Fibroblast of peridontal ligament (primary cell): ENCODE results near the gene TTLL4.
A peak's percentile ranks its signal among the peaks of the same experiment; 100 is the strongest.

Experiments used
- DNase-seq: peaks from one replicate; pipeline ENCODE4 v3.0.0-alpha.2; 2010; ENCODE audit errors: extremely low read depth

Gene TTLL4

GRCh38 chr2:218785103-218785502, 74.5 kb downstream of the TTLL4 start:
- DNase-seq, result no peak

GRCh38 chr2:218786133-218786532, 75.5 kb downstream of the TTLL4 start:
- DNase-seq, result no peak

GRCh38 chr2:218788529-218789255, 78.1 kb downstream of the TTLL4 start:
- DNase-seq, result peak; percentile 15

GRCh38 chr2:218792433-218792832, 81.8 kb downstream of the TTLL4 start:
- DNase-seq, result no peak

- DNase-seq, result no peak
These were observed 86.1 kb downstream of the TTLL4 start for GRCh38 chr2:218796691-218797090.

- DNase-seq, result no peak
These were observed 88.3 kb downstream of the TTLL4 start for GRCh38 chr2:218798767-218799504.

GRCh38 chr2:218799990-218800389, 89.4 kb downstream of the TTLL4 start:
- no peak for DNase-seq

- DNase-seq, result no peak
These were observed 91.9 kb downstream of the TTLL4 start for GRCh38 chr2:218802386-218802994.

- DNase-seq, result no peak
These were observed 94.2 kb downstream of the TTLL4 start for GRCh38 chr2:218804817-218805216.
